ENCODE results near the gene IGSF11.

The IGSF11 gene

DNA sequence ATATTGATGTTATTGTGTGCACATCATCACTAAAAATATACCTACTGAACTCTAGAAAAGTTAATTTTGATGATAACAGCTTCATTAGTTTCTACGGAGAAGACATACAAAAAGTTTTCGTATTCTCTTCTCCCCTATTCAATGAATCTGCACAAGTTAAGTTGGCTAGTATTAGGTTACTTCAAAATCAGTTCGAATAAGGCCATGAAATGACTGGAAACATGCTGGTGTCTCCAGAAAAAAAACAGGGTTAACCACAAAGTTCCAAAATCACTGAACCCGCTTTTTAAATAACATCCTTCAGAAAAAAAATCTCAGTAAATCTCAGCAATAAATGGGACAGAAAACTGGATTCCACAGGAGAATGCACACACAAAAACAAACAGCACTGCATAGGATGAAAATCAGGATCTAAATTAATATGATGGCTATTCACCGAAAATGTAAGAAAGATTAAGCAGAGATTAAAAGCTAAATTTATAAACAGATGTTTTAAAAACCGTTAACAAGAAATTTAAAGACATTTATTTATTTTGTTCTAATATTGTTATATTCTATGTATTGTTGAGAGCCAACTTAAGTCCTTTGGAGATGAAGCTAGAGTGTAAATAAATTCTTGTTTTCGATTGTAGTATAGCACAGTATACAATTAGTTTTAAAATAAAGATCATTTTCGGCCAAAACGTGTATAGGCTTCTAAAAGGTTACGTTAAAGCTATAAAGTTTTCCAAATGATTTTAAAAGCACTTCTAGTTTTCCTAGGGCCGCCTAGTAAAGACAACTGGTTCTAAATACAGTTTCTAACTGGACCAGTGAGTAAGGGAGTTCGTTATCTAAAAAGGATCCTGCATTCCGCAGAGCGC, 1.0 kb downstream of the IGSF11 start:
- no peak for TF ChIP-seq RAD21 (IDR thresholded peaks at IDR 0.05; ENCODE audit: low read depth)
- no peak for TF ChIP-seq TCF12 (IDR thresholded peaks at IDR 0.05; ENCODE audit: low read depth)
- TF ChIP-seq, protein P1, sequence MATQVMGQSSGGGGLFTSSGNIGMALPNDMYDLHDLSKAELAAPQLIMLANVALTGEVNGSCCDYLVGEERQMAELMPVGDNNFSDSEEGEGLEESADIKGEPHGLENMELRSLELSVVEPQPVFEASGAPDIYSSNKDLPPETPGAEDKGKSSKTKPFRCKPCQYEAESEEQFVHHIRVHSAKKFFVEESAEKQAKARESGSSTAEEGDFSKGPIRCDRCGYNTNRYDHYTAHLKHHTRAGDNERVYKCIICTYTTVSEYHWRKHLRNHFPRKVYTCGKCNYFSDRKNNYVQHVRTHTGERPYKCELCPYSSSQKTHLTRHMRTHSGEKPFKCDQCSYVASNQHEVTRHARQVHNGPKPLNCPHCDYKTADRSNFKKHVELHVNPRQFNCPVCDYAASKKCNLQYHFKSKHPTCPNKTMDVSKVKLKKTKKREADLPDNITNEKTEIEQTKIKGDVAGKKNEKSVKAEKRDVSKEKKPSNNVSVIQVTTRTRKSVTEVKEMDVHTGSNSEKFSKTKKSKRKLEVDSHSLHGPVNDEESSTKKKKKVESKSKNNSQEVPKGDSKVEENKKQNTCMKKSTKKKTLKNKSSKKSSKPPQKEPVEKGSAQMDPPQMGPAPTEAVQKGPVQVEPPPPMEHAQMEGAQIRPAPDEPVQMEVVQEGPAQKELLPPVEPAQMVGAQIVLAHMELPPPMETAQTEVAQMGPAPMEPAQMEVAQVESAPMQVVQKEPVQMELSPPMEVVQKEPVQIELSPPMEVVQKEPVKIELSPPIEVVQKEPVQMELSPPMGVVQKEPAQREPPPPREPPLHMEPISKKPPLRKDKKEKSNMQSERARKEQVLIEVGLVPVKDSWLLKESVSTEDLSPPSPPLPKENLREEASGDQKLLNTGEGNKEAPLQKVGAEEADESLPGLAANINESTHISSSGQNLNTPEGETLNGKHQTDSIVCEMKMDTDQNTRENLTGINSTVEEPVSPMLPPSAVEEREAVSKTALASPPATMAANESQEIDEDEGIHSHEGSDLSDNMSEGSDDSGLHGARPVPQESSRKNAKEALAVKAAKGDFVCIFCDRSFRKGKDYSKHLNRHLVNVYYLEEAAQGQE (IDR thresholded peaks at IDR 0.05; ENCODE audit: low read depth), result no peak
- no peak for TF ChIP-seq TAF1 (IDR thresholded peaks at IDR 0.05; ENCODE audit: low read depth)
- no peak for TF ChIP-seq TEAD4 (IDR thresholded peaks at IDR 0.05)
- TF ChIP-seq NFIC (IDR thresholded peaks at IDR 0.05), result no peak
- TF ChIP-seq, protein P2, sequence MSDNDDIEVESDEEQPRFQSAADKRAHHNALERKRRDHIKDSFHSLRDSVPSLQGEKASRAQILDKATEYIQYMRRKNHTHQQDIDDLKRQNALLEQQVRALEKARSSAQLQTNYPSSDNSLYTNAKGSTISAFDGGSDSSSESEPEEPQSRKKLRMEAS (IDR thresholded peaks at IDR 0.05), result no peak
- TF ChIP-seq CREB1 (IDR thresholded peaks at IDR 0.05; ENCODE audit: low read depth), result no peak
- no peak for TF ChIP-seq ZBTB7A (IDR thresholded peaks at IDR 0.05; ENCODE audit: low read depth)
- TF ChIP-seq YY1 (IDR thresholded peaks at IDR 0.05; ENCODE audit: low read depth), result no peak
- TF ChIP-seq EGR1 (IDR thresholded peaks at IDR 0.05), result no peak

DNA sequence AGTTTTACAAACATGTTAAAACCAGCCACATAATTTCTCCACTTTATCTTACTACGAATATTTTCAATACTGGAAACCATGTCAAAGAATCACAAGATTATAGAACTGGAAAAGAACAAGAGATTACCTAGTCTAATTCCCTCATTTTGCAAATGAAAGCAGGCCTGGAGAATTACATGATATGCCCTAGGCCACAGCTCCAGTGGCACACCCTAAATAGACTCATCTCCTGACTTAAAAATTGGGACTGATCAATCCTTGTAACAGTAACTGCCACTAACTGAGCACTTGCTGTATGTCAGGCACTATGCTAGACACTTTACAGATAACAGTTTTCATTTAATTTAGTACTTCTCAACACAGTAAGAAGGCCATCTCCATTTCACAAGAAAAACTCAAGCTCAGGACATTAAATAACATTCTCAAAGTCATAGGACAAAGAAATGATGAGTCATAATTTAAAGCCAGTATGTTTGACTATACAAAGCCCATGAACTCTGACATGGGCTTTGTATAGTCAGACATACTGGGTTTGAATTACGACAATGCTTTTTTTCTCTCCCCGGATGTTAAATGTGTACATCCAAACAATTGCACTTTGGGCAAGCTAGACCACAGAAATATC, 9.4 kb downstream of the IGSF11 start:
- TF ChIP-seq CREB1 (IDR thresholded peaks at IDR 0.05; ENCODE audit: low read depth) (no peak), NFIC (IDR thresholded peaks at IDR 0.05) (no peak), TAF1 (IDR thresholded peaks at IDR 0.05; ENCODE audit: low read depth) (no peak)
- TF ChIP-seq, protein P1 (IDR thresholded peaks at IDR 0.05; ENCODE audit: low read depth), result no peak
- TF ChIP-seq, protein P2 (IDR thresholded peaks at IDR 0.05), result no peak

DNA sequence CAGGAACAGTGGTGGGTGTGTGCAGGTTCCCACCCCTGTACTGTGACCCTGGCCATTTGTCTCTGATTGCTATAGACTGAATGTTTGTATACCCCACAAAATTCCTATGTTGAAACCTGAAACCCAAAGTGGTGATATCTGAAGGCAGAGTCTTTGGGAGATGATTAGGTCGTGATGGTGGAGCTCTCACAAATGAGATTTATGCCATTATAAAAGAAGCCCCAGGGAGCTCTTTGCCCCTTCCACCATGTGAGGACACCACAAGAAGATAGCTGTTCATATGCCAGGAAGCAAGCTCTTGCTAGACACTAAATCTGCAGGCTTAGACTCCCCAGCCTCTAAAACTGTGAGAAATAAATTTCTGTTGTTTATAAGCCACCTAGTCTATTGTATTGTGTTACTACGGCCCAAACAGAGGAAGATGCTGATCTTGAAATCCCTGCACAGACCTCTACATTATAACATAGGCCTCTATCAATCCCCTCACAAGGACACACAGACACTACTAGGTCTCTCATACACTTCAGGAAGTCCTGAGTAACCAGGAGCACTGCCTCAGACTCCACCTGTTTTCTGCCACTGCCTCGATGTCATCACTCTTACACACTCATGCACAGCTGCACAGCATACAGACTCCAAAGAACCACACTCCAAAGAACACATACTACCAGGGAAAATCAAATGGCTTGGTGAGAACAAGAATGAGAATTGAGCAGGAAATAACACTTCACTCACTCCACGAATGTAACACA, 14.7 kb downstream of the IGSF11 start:
- TF ChIP-seq FOXM1 (IDR thresholded peaks at IDR 0.05; ENCODE audit: borderline replicate concordance, low read depth) (no peak), TAF1 (IDR thresholded peaks at IDR 0.05; ENCODE audit: low read depth) (no peak), TEAD4 (IDR thresholded peaks at IDR 0.05) (no peak), YY1 (IDR thresholded peaks at IDR 0.05; ENCODE audit: low read depth) (no peak), TCF12 (IDR thresholded peaks at IDR 0.05; ENCODE audit: low read depth) (no peak), EP300 (IDR thresholded peaks at IDR 0.05; ENCODE audit: borderline replicate concordance) (no peak), RAD21 (IDR thresholded peaks at IDR 0.05; ENCODE audit: low read depth) (no peak)
- TF ChIP-seq, protein P3, sequence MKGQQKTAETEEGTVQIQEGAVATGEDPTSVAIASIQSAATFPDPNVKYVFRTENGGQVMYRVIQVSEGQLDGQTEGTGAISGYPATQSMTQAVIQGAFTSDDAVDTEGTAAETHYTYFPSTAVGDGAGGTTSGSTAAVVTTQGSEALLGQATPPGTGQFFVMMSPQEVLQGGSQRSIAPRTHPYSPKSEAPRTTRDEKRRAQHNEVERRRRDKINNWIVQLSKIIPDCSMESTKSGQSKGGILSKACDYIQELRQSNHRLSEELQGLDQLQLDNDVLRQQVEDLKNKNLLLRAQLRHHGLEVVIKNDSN (IDR thresholded peaks at IDR 0.05), result no peak
- TF ChIP-seq, protein P2 (IDR thresholded peaks at IDR 0.05), result no peak
- TF ChIP-seq, protein P1 (IDR thresholded peaks at IDR 0.05; ENCODE audit: low read depth), result no peak

Data from Ishikawa (cell line).